ENCODE results near the gene ZFP82.
A peak's percentile ranks its signal among the peaks of the same experiment; 100 is the strongest.

The ZFP82 gene

GRCh38 chr19:36421749-36422481 is 3.5 kb upstream of the ZFP82 start:
- no peak overlapping the region for H3K27ac ChIP-seq
- no peak for TF ChIP-seq ZFX (IDR thresholded peaks at IDR 0.05)
- no peak for TF ChIP-seq CTCF (conservative IDR thresholded peaks at IDR 0.05)

- TF ChIP-seq ZFX (IDR thresholded peaks at IDR 0.05) (no peak), CTCF (conservative IDR thresholded peaks at IDR 0.05) (no peak)
- H3K27ac ChIP-seq, result no peak overlapping the region
Measured at GRCh38 chr19:36420961-36421748, 2.7 kb upstream of the ZFP82 start.

GRCh38 chr19:36417752-36418286 is 625 bp downstream of the ZFP82 start:
- H3K27ac ChIP-seq, result peak overlapping the region; percentile 77
- TF ChIP-seq ZFX (IDR thresholded peaks at IDR 0.05) (no peak), CTCF (conservative IDR thresholded peaks at IDR 0.05) (no peak)

- H3K27ac ChIP-seq, result no peak overlapping the region
- TF ChIP-seq ZFX (IDR thresholded peaks at IDR 0.05) (no peak), CTCF (conservative IDR thresholded peaks at IDR 0.05) (no peak)
Measured at GRCh38 chr19:36409841-36410240, 8.6 kb downstream of the ZFP82 start.

- TF ChIP-seq ZFX (IDR thresholded peaks at IDR 0.05), result no peak
- no peak overlapping the region for H3K27ac ChIP-seq
Measured at GRCh38 chr19:36408101-36408500, 10.3 kb downstream of the ZFP82 start.

GRCh38 chr19:36404498-36404897 is 13.9 kb downstream of the ZFP82 start:
- TF ChIP-seq ZFX (IDR thresholded peaks at IDR 0.05) (no peak), CTCF (conservative IDR thresholded peaks at IDR 0.05) (no peak)
- no peak overlapping the region for H3K27ac ChIP-seq

GRCh38 chr19:36401475-36401874 is 17.0 kb downstream of the ZFP82 start:
- TF ChIP-seq CTCF (conservative IDR thresholded peaks at IDR 0.05) (no peak), ZFX (IDR thresholded peaks at IDR 0.05) (no peak)
- no peak overlapping the region for H3K27ac ChIP-seq
